Measurements from ENCODE around the gene AGXT2.
A peak's percentile ranks its signal among the peaks of the same experiment; 100 is the strongest.

The AGXT2 gene

GRCh38 chr5:35004200-35004599 lies 43.5 kb downstream of the AGXT2 start:
- TF ChIP-seq, protein P1, sequence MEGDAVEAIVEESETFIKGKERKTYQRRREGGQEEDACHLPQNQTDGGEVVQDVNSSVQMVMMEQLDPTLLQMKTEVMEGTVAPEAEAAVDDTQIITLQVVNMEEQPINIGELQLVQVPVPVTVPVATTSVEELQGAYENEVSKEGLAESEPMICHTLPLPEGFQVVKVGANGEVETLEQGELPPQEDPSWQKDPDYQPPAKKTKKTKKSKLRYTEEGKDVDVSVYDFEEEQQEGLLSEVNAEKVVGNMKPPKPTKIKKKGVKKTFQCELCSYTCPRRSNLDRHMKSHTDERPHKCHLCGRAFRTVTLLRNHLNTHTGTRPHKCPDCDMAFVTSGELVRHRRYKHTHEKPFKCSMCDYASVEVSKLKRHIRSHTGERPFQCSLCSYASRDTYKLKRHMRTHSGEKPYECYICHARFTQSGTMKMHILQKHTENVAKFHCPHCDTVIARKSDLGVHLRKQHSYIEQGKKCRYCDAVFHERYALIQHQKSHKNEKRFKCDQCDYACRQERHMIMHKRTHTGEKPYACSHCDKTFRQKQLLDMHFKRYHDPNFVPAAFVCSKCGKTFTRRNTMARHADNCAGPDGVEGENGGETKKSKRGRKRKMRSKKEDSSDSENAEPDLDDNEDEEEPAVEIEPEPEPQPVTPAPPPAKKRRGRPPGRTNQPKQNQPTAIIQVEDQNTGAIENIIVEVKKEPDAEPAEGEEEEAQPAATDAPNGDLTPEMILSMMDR (IDR thresholded peaks at IDR 0.05; ENCODE audit: low read depth, low read length), result no peak
- no peak overlapping the region for H3K4me3 ChIP-seq (ENCODE audit: low read depth, low read length)
- no peak for DNase-seq (ENCODE audit: low read depth, low spot score)
- in situ Hi-C loops (cut with HindIII; ENCODE audit: low sequenced_read_pairs), result no loop called here

GRCh38 chr5:35003018-35003957 lies 44.5 kb downstream of the AGXT2 start:
- DNase-seq (ENCODE audit: low read depth, low spot score), result peak; percentile 49
- in situ Hi-C loops (cut with HindIII; ENCODE audit: low sequenced_read_pairs), result no loop called here
- H3K4me3 ChIP-seq (ENCODE audit: low read depth, low read length), result no peak overlapping the region
- TF ChIP-seq, protein P1 (IDR thresholded peaks at IDR 0.05; ENCODE audit: low read depth, low read length), result peak; percentile 93

DNA sequence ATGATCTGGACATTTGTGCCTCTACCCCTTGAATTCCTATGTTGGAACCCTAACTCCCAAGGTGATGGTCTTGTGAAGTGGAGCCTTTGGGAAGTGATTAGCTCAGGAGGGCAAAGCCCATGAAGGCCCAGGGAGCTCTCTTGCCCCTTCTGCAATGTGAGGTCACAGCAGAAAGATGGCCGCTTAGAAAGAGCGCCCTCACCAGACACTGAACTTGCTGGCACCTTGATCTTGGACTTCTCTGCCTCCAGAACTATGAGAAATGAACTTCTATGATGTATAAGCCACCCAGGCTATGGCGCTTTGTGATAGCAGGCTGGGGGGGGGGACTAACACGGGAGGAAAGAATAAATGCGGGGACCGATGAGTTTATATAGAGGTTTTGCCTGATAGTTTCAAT lies 45.3 kb downstream of the AGXT2 start:
- DNase-seq (ENCODE audit: low read depth, low spot score), result no peak
- H3K4me3 ChIP-seq (ENCODE audit: low read depth, low read length), result no peak overlapping the region
- TF ChIP-seq, protein P1 (IDR thresholded peaks at IDR 0.05; ENCODE audit: low read depth, low read length), result no peak
- in situ Hi-C loops (cut with HindIII; ENCODE audit: low sequenced_read_pairs), result no loop called here

DNA sequence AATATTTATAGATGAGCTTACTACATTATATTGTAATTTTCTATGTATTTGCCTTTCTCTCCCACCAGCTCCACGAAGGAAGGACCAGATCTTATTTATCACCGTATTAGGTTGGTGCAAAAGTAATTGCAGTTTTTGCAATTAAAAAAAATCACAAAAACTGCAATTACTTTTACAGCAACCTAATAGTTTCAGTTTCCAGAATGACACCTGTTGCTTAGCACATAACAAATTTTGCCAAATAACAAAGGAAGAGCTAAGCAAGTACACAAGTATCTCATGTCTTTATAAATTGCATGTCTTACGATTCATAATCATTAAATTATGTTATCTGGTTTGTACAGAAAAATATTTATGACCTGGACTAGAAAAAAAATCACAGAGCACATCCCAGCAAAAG lies 45.9 kb downstream of the AGXT2 start:
- in situ Hi-C loops (cut with HindIII; ENCODE audit: low sequenced_read_pairs), result no loop called here
- DNase-seq (ENCODE audit: low read depth, low spot score), result no peak
- TF ChIP-seq, protein P1 (IDR thresholded peaks at IDR 0.05; ENCODE audit: low read depth, low read length), result no peak
- H3K4me3 ChIP-seq (ENCODE audit: low read depth, low read length), result no peak overlapping the region

DNA sequence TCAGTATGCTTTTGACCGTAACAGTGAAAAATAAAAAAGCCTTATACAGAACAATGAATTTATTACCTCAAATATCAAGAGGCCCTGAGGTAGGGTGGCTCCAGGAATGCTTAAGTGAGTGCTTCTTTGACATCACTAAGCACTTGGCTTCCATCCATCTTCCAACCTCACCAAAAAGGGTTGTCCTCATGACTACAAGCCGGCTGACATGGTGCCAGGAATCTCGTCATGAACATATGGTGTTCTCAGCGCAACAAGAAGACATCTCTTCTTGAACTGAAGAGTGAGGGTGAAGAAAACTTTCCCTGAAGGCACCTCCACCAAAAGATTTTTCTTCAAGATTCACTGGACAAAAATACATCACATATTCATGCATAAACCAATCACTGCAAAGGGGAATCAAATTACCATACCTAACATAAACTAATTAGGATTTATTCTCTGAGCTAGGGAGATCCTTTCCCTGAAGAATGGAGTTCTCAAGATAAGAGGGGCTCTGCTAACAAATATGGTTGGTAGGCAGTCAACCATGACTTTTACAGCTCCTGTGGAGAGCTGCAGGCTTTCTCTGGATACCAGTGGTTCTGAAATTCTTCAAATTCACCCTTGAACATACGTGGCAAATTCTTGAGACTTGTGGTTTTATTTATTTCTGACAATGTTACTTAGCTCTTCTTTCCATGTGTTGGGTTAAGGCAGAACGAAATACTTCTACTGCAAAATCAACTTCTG lies 49.5 kb downstream of the AGXT2 start:
- TF ChIP-seq, protein P1 (IDR thresholded peaks at IDR 0.05; ENCODE audit: low read depth, low read length), result no peak
- peak; percentile 45 for DNase-seq (ENCODE audit: low read depth, low spot score)
- H3K4me3 ChIP-seq (ENCODE audit: low read depth, low read length), result no peak overlapping the region
- in situ Hi-C loops (cut with HindIII; ENCODE audit: low sequenced_read_pairs), result no loop called here

- no peak overlapping the region for H3K4me3 ChIP-seq (ENCODE audit: low read depth, low read length)
- TF ChIP-seq, protein P1 (IDR thresholded peaks at IDR 0.05; ENCODE audit: low read depth, low read length), result no peak
- no peak for DNase-seq (ENCODE audit: low read depth, low spot score)
- in situ Hi-C loops (cut with HindIII; ENCODE audit: low sequenced_read_pairs), result no loop called here
These were observed 51.5 kb downstream of the AGXT2 start for GRCh38 chr5:34996261-34996660.
